CD4-positive, CD25-positive, alpha-beta regulatory T cell (primary cell): ENCODE measurements around the gene ICAM1. TPM values are rescaled to one million over a fixed set of nuclear protein-coding genes. Genes with fewer than 3 reads are reported as not detected.

Experiments used
- ATAC-seq, 2 donors: fragments of 150-1000 bp; cut with Tn5 transposase; one replicate each; pipeline ENCODE4 v1.10.0; 2021; ENCODE audit warnings: low read depth in 2 of 2, moderate number of reproducible peaks in 2 of 2, moderate library complexity in 1 of 2
- DNase-seq, 3 donors: peaks; one replicate each; pipeline versions ENCODE4 v3.0.0 to v3.0.0-alpha.2; 2012 to 2022; ENCODE audit warnings: mixed read lengths in 1 of 3
- H3K27ac ChIP-seq: one replicate; pipeline ENCODE4 v1.7.0; 2013; ENCODE audit warnings: mild to moderate bottlenecking, low read length; ENCODE audit not compliant: insufficient read depth, poor library complexity, severe bottlenecking
- H3K27me3 ChIP-seq: one replicate; pipeline ENCODE4 v1.7.0; 2013; ENCODE audit warnings: low read length; ENCODE audit not compliant: control insufficient read depth, insufficient read depth
- H3K36me3 ChIP-seq: one replicate; pipeline ENCODE4 v1.7.0; 2013; ENCODE audit warnings: mild to moderate bottlenecking, low read length, moderate library complexity; ENCODE audit not compliant: control insufficient read depth, insufficient read depth
- H3K4me1 ChIP-seq: 2 replicates; pipeline ENCODE4 v1.7.0; 2013; ENCODE audit warnings: mild to moderate bottlenecking, low read length; ENCODE audit not compliant: insufficient read depth, control insufficient read depth, poor library complexity, severe bottlenecking
- H3K4me3 ChIP-seq: one replicate; pipeline ENCODE4 v1.7.0; 2013; ENCODE audit warnings: low read depth, mild to moderate bottlenecking, low read length, moderate library complexity
- H3K9me3 ChIP-seq, 2 experiments: 1 replicate in 1 of 2; 2 replicates in 1 of 2; pipeline ENCODE4 v1.7.0; 2013; ENCODE audit warnings: low read length in 2 of 2, mild to moderate bottlenecking in 1 of 2, moderate library complexity in 1 of 2; ENCODE audit not compliant: control insufficient read depth in 2 of 2
- H3K27ac Mint-ChIP-seq, 3 donors: one replicate each; pipeline ENCODE4 v1.8.0; 2020 to 2022; ENCODE audit warnings: mild to moderate bottlenecking in 3 of 3, mixed read lengths in 3 of 3, moderate library complexity in 2 of 3
- H3K27me3 Mint-ChIP-seq: one replicate; pipeline ENCODE4 v1.8.0; 2022; ENCODE audit warnings: mild to moderate bottlenecking, mixed read lengths
- H3K36me3 Mint-ChIP-seq: one replicate; pipeline ENCODE4 v1.8.0; 2020; ENCODE audit warnings: mixed read lengths
- H3K4me1 Mint-ChIP-seq, 4 donors: one replicate each; pipeline ENCODE4 v1.8.0; 2020 to 2022; ENCODE audit warnings: mixed read lengths in 4 of 4, mild to moderate bottlenecking in 1 of 4
- H3K4me3 Mint-ChIP-seq, 4 donors: one replicate each; pipeline ENCODE4 v1.8.0; 2020 to 2022; ENCODE audit warnings: mild to moderate bottlenecking in 4 of 4, mixed read lengths in 4 of 4, moderate library complexity in 3 of 4
- H3K9me3 Mint-ChIP-seq, 7 donors: one replicate each; pipeline ENCODE4 v1.8.0; 2020 to 2022; ENCODE audit warnings: mixed read lengths in 7 of 7, mild to moderate bottlenecking in 3 of 7, moderate library complexity in 2 of 7
- polyA plus RNA-seq, 4 donors: library from polyadenylated mRNA; unstranded; fragments of 300-500 nt; fragmentation: Illumina TruSeq; gene quantifications; one replicate each; pipeline ENCODE4 v1.2.3, GENCODE V29; 2021
- total RNA-seq: library from RNA; stranded (reverse); gene quantifications from one replicate; pipeline ENCODE4 v1.2.3, GENCODE V29; 2022

The ICAM1 gene
- total and polyA plus RNA-seq, 5 donors from 2014 or later, result 4.8 to 13.7 (median 7.8) TPM

DNA sequence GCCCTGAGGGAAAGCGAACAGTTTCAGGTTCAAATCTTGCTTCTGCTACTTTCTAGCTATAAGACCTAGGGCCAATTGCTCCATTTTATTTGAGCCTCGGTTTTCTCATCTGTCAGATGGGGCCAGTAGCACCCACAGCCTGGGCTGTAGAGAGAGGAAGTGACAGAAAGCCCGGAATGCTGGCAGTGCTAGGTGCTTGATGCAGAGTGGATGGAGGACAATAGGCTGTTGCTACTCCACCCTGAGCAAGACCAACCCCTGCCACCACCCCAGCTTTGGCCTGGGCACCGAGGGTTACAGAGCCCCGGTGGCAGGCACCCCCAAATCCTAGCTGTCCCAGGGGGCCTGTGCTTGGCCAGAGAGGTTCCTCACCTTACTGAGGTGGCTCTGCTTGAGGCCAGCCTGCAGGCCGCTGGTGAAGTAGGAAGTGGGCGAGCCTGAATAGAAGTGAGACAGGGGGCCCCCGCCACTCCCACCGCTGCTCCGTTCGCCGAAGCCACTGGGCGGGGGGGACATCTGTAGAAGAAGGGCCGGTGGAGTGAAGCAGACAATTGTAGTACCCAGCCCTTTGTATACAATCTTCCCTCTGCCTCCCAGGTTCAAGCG is 47.0 kb downstream of the ICAM1 start:
- peaks cover 31% of the 10 kb centered on the region for H3K36me3 ChIP-seq

DNA sequence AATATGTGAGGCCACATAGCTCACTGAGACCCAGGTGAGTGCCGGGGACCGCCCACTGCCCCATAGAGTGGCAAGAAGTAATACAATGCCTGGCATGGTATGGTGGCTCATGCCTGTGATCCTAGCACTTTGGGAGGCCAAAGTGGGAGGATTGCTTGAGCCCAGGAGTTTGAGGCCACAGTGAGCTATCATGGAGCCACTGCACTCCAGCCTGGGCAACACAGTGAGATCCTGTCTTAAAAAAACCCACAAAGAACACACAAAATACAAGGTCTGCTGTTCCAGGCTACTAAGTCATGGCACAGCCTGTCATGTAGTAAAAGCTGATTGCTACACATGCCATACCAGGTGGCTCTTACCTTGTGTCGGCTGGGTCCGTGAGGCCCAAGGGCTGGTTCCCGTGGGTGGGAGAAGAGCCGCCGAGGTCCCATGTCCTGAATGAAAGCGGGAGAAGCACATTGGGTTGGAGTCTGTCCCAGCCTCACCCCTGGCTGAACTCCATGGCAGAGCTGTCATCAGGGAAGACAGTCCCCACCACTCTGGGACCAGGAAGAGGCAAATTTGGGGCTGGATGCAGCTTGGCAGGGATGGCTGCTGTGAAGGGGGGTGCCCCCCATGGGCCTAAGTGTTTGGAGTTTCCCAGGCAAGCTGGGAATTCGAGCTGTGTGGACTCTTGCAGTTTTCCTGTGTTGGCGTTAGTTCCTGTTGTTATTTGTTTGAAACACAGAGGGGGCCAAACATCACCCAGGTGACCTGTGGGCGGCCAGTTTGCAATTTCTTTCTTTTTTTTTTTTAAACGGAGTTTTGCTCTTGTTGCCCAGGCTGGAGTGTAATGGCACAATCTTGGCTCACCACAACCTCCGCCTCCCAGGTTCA is 48.1 kb downstream of the ICAM1 start:
- Mint-ChIP-seq H3K27ac (no peak overlapping the region), H3K9me3 (no peaks in the 10 kb centered on the region), H3K4me1 (peaks cover 0 to 20% (median 5%) of the 10 kb centered on the region in 4 donors), H3K36me3 (peaks cover 21% of the 10 kb centered on the region), H3K27me3 (no peaks in the 10 kb centered on the region), H3K4me3 (no peak overlapping the region)
- ATAC-seq (no peak), DNase-seq (no peak)
- no peaks in the 10 kb centered on the region for H3K27me3 ChIP-seq
- no peaks in the 10 kb centered on the region for H3K9me3 ChIP-seq
- no peak overlapping the region for H3K27ac ChIP-seq
- H3K4me1 ChIP-seq, result peaks cover 15% of the 10 kb centered on the region
- H3K36me3 ChIP-seq, result peaks cover 40% of the 10 kb centered on the region
- H3K4me3 ChIP-seq, result no peak overlapping the region

More for the DNA sequence above, 47.0 kb downstream of the ICAM1 start:
- Mint-ChIP-seq H3K27me3 (no peaks in the 10 kb centered on the region), H3K27ac (no peak overlapping the region), H3K4me3 (no peak overlapping the region), H3K4me1 (peaks cover 0 to 20% (median 5%) of the 10 kb centered on the region in 4 donors), H3K9me3 (no peaks in the 10 kb centered on the region), H3K36me3 (peaks cover 21% of the 10 kb centered on the region)
- no peak overlapping the region for H3K4me3 ChIP-seq
- no peak for ATAC-seq
- H3K9me3 ChIP-seq, result no peaks in the 10 kb centered on the region
- H3K4me1 ChIP-seq, result peaks cover 15% of the 10 kb centered on the region
- no peaks in the 10 kb centered on the region for H3K27me3 ChIP-seq
- no peak overlapping the region for H3K27ac ChIP-seq
- no peak for DNase-seq

DNA sequence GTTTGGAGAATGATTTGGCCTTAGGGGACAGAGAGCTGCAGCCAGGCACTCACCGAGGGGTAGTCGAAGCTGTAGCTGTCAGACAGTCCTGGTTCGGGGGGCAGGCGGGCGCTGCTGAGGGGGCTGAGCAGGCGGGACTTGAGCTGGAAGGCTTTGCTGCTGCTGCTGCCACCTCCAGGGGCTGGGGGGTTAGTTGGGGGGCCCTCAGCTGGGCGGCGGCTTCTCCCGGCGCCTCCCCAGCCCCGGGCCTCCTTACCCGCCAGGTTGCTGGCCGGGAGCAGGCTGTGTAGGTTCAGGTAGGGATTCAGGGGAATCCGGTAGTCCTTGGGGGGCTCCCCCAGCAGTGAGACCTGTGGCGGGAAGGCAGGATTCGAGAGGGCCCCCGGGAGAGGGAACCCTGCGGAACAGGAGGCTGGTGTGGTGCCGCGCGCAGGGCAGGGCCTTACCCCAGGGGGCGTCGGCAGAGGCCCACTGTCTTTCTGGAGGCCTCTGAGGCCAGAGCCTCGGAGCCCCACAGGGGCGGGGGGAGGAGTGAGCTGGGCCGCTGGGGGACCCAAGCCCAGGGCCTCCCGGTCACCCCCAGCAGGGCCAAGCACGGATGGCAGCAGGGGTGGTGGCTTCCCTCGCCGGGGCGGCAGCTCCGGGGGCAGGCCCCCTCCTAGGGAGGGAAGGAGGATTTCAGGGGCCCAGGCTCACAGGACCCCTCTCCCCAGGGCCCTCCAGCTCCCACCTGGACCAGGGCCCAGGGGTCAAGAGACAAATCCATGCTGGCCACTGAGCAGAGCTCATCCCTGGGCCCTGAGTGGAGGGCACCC is 49.9 kb downstream of the ICAM1 start:
- Histone ChIP-seq H3K27me3 (no peaks in the 10 kb centered on the region), H3K4me1 (peaks cover 5% of the 10 kb centered on the region), H3K36me3 (peaks cover 55% of the 10 kb centered on the region), H3K4me3 (no peak overlapping the region), H3K27ac (no peak overlapping the region), H3K9me3 (no peaks in the 10 kb centered on the region)
- H3K36me3 Mint-ChIP-seq, result peaks cover 20% of the 10 kb centered on the region
- ATAC-seq (no peak), DNase-seq (no peak)
- H3K27me3 Mint-ChIP-seq, result no peaks in the 10 kb centered on the region
- H3K4me3 Mint-ChIP-seq, result no peak overlapping the region
- H3K9me3 Mint-ChIP-seq, result no peaks in the 10 kb centered on the region
- peak overlapping the region in 1 of 3 donors; percentile 56 for H3K27ac Mint-ChIP-seq
- H3K4me1 Mint-ChIP-seq, result peaks cover 0 to 9% (median 3%) of the 10 kb centered on the region in 4 donors

DNA sequence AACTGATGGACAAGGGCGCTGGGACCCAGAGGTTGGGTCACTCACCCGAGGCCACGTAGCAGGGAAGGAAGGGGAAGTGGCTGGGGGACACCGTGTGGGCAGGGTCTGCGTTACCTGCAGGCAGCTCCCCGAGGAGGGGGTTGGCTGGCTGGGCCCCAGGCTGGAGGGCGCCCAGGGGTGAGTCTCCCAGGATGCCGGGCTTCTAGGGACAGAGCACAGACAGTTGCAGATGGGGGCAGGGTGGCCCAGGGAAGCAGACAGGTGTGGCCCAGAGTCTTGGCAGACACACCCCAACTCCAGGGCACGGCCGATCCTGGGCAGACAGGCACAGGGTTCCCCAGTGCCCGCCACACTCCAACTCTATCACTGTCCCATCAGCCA is 50.5 kb downstream of the ICAM1 start:
- H3K4me1 ChIP-seq, result no peaks in the 10 kb centered on the region
- peak overlapping the region in 1 of 4 donors; percentile 24 for H3K4me3 Mint-ChIP-seq
- ATAC-seq (no peak), DNase-seq (no peak)
- peaks cover 61% of the 10 kb centered on the region for H3K36me3 ChIP-seq
- H3K4me1 Mint-ChIP-seq, result peaks cover 0 to 3% (median 0%) of the 10 kb centered on the region in 4 donors
- H3K4me3 ChIP-seq, result no peak overlapping the region
- H3K27me3 ChIP-seq, result no peaks in the 10 kb centered on the region
- no peaks in the 10 kb centered on the region for H3K27me3 Mint-ChIP-seq
- H3K9me3 Mint-ChIP-seq, result no peaks in the 10 kb centered on the region
- no peak overlapping the region for H3K27ac ChIP-seq
- peak overlapping the region in 1 of 3 donors; percentile 37 for H3K27ac Mint-ChIP-seq
- H3K36me3 Mint-ChIP-seq, result peaks cover 17% of the 10 kb centered on the region
- no peaks in the 10 kb centered on the region for H3K9me3 ChIP-seq

DNA sequence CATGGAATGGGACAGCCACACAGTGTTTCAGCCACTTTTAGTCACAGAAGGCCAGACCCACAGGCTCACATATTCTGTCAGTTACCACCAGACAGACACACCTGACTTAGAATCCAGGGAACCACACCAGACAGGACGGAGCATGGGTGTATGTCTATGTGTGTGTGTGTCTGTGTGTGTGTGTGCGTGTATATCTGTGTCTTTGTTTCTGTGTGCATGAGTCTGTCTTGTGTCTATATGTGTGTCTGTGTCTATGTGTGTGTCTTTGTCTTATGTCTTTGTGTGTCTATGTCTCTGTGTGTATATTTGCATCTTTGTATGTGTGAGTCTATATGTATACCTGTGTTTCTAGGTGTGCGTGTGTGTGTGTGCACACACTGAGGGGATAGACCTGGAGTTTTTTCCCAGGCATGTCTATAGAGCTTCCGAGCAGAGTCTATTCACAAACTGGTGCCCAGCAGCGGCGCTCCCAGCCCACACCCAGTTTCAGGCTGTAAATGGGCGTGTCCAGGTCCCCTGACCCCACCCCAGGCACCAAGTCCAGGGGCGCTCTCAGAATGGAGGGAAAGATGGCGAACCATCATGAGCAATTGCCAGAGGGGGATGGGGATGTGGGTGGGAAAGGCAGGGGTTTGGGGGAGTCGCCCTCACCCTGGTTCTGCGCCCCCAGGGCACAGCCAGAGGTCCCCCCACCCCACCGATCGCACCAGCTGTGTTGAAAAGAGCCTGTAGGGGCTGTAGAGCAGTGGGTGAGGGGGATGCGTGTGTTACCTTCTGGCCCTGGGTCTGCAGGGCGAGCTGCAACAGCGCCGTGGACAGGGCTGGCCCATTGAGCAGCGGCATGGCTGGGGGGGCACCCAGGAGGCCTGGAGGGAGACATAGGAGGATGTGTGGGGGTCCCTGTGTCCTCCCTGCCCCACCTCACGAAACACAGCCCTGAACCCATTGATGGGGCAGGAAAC is 51.2 kb downstream of the ICAM1 start:
- peak overlapping the region in 1 of 4 donors; percentile 24 for H3K4me3 Mint-ChIP-seq

DNA sequence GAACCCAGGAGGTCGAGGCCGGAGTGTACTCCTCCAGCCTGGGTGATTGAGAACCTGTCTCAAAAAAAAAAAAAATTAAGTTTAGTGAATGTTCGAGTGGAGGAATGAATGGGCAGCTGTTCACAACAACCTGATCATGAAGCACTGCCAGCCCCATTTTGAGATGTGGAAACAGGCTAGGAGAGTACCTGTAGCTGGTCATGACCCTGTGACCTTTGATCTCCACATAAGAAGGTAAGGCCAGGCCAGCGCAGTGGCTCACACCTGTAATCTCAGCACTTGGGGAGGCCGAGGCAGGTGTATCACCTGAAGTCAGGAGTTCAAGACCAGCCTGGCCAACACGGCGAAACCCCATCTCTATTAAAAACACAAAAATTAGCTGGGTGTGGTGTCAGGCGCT is 54.8 kb downstream of the ICAM1 start:
- Histone ChIP-seq H3K4me1 (no peaks in the 10 kb centered on the region), H3K27ac (no peak overlapping the region), H3K9me3 (no peaks in the 10 kb centered on the region), H3K27me3 (no peaks in the 10 kb centered on the region), H3K4me3 (no peak overlapping the region), H3K36me3 (peaks cover 81% of the 10 kb centered on the region)
- no peak overlapping the region for H3K4me3 Mint-ChIP-seq
- H3K4me1 Mint-ChIP-seq, result peaks cover 0 to 11% (median 0%) of the 10 kb centered on the region in 4 donors
- DNase-seq (no peak), ATAC-seq (no peak)
- H3K36me3 Mint-ChIP-seq, result peaks cover 16% of the 10 kb centered on the region
- peak overlapping the region in 1 of 3 donors; percentile 20 for H3K27ac Mint-ChIP-seq
- H3K27me3 Mint-ChIP-seq, result no peaks in the 10 kb centered on the region
- no peaks in the 10 kb centered on the region for H3K9me3 Mint-ChIP-seq

More for the DNA sequence above, 51.2 kb downstream of the ICAM1 start:
- no peaks in the 10 kb centered on the region for H3K9me3 Mint-ChIP-seq
- peak overlapping the region in 2 of 3 donors; percentile 7 to 37 for H3K27ac Mint-ChIP-seq
- no peak for DNase-seq
- Histone ChIP-seq H3K4me3 (no peak overlapping the region), H3K27me3 (no peaks in the 10 kb centered on the region), H3K27ac (no peak overlapping the region), H3K36me3 (peaks cover 66% of the 10 kb centered on the region), H3K4me1 (no peaks in the 10 kb centered on the region), H3K9me3 (no peaks in the 10 kb centered on the region)
- peaks cover 17% of the 10 kb centered on the region for H3K36me3 Mint-ChIP-seq
- H3K4me1 Mint-ChIP-seq, result peaks cover 0 to 3% (median 0%) of the 10 kb centered on the region in 4 donors
- no peak for ATAC-seq
- H3K27me3 Mint-ChIP-seq, result no peaks in the 10 kb centered on the region

DNA sequence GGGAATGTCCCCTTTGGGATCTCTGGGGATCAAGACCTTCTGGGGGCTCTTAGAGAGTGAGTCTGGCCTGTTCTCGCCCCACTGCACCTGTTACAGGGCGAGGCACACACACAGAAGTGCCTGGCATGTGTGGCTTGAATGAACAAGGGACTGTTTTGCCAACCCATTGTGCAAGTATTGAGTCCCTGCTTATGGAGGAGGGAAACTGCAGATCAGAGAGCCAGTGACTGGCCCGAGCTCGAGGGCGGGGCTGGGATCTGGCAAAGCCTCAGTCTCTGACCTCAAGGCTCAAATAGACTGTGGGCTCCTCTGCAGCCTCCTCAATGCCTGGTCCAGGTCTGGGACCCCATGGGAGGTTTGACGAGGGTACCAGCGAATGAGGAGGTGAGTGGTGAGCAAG is 56.9 kb downstream of the ICAM1 start:
- no peak overlapping the region for H3K27ac Mint-ChIP-seq
- H3K9me3 Mint-ChIP-seq, result no peaks in the 10 kb centered on the region
- no peaks in the 10 kb centered on the region for H3K27me3 ChIP-seq
- no peak overlapping the region for H3K4me3 Mint-ChIP-seq
- DNase-seq, result no peak
- H3K4me1 Mint-ChIP-seq, result peaks cover 0 to 19% (median 10%) of the 10 kb centered on the region in 4 donors
- H3K4me3 ChIP-seq, result no peak overlapping the region
- H3K27ac ChIP-seq, result no peak overlapping the region
- no peaks in the 10 kb centered on the region for H3K27me3 Mint-ChIP-seq
- peaks cover 13% of the 10 kb centered on the region for H3K4me1 ChIP-seq
- ATAC-seq, result no peak
- no peaks in the 10 kb centered on the region for H3K9me3 ChIP-seq
- H3K36me3 Mint-ChIP-seq, result peaks cover 10% of the 10 kb centered on the region
- H3K36me3 ChIP-seq, result peaks cover 65% of the 10 kb centered on the region
